HepG2 (cell line): Measurements from ENCODE around the gene GAL3ST3. TPM values are rescaled to one million over a fixed set of nuclear protein-coding genes. Genes with fewer than 3 reads are reported as not detected.

Experiments used
- FOXC1 ChIP-seq: sonication (generic); formaldehyde crosslinking; IDR thresholded peaks from 2 replicates; pipeline ENCODE4 v1.8.0; 2022; ENCODE audit warnings: mild to moderate bottlenecking, missing genetic modification reagents, borderline replicate concordance
- KLF9 ChIP-seq: IDR thresholded peaks from 2 replicates; pipeline ENCODE4 v1.6.1; 2016; ENCODE audit warnings: low read depth
- PAWR ChIP-seq: sonication (generic); formaldehyde crosslinking; IDR thresholded peaks from 2 replicates; pipeline ENCODE4 v1.4.0; 2020; ENCODE audit warnings: missing genetic modification reagents, mild to moderate bottlenecking, borderline replicate concordance
- RAD21 ChIP-seq: fragments of 450-650 bp; formaldehyde crosslinking; IDR thresholded peaks from 2 replicates; pipeline ENCODE4 v1.5.0; 2020; ENCODE audit warnings: mild to moderate bottlenecking
- RFXAP ChIP-seq: sonication (generic); formaldehyde crosslinking; IDR thresholded peaks from 2 replicates; pipeline ENCODE4 v1.4.0; 2020; ENCODE audit warnings: missing genetic modification reagents, borderline replicate concordance
- RXRB ChIP-seq: IDR thresholded peaks from 2 replicates; pipeline ENCODE4 v1.6.1; 2016; ENCODE audit warnings: borderline replicate concordance, missing genetic modification reagents, missing compliant biosample characterization
- SALL2 ChIP-seq: sonication (generic); formaldehyde crosslinking; IDR thresholded peaks from 2 replicates; pipeline ENCODE4 v1.8.1; 2023; ENCODE audit warnings: mild to moderate bottlenecking, missing genetic modification reagents, inconsistent platforms
- SMYD3 ChIP-seq: sonication (generic); formaldehyde crosslinking; IDR thresholded peaks from 2 replicates; pipeline ENCODE4 v1.8.1; 2023; ENCODE audit warnings: mild to moderate bottlenecking, missing genetic modification reagents
- ZMYM4 ChIP-seq: sonication (generic); formaldehyde crosslinking; IDR thresholded peaks from 2 replicates; pipeline ENCODE4 v1.8.1; 2023; ENCODE audit warnings: mild to moderate bottlenecking, missing genetic modification reagents
- ZNF205 ChIP-seq: IDR thresholded peaks from 2 replicates; pipeline ENCODE4 v1.6.1; 2018; ENCODE audit warnings: missing biosample characterization, missing genetic modification reagents
- ZNF224 ChIP-seq: sonication (generic); formaldehyde crosslinking; IDR thresholded peaks from 2 replicates; pipeline ENCODE4 v1.5.0; 2020; ENCODE audit warnings: mild to moderate bottlenecking, missing genetic modification reagents
- ZNF274 ChIP-seq: sonication (generic); formaldehyde crosslinking; IDR thresholded peaks from 2 replicates; pipeline ENCODE4 v1.5.1; 2020; ENCODE audit warnings: mild to moderate bottlenecking, missing genetic modification reagents
- ZNF569 ChIP-seq: sonication (generic); formaldehyde crosslinking; IDR thresholded peaks from 2 replicates; pipeline ENCODE4 v1.5.0; 2020; ENCODE audit warnings: mild to moderate bottlenecking, missing genetic modification reagents, moderate library complexity, borderline replicate concordance
- ZNF605 ChIP-seq: sonication (generic); formaldehyde crosslinking; IDR thresholded peaks from 2 replicates; pipeline ENCODE4 v1.8.0; 2022; ENCODE audit warnings: mild to moderate bottlenecking, missing genetic modification reagents
- polyA plus RNA-seq, 8 experiments: library from polyadenylated mRNA; depleted of rRNA in 3 of 8; stranded (reverse) in 7 of 8; unstranded in 1 of 8; fragments of >200 nt; fragmentation: Illumina TruSeq in 4 of 8; extraction: Trizol in 4 of 8; gene quantifications; 2 replicates each; pipeline versions ENCODE4 v1.2.1 to v1.2.3, GENCODE V29; 2011 to 2016; ENCODE audit warnings: low read depth in 4 of 8, missing spikeins in 1 of 8, mixed read lengths in 1 of 8; ENCODE audit not compliant: insufficient read depth in 1 of 8
- total RNA-seq, 5 experiments: library from RNA; depleted of rRNA; stranded (reverse); fragments of >200 nt; fragmentation: Illumina TruSeq; extraction: Trizol; gene quantifications; 2 replicates each; pipeline ENCODE4 v1.2.3, GENCODE V29; 2016; ENCODE audit warnings: low read depth in 1 of 5
- TF ChIP-seq, protein P1 (sequence below): sonication (generic); formaldehyde crosslinking; IDR thresholded peaks from 2 replicates; pipeline ENCODE4 v1.4.0; 2020; ENCODE audit warnings: missing genetic modification reagents
- TF ChIP-seq, protein P2 (sequence below): sonication (generic); formaldehyde crosslinking; IDR thresholded peaks from 2 replicates; pipeline ENCODE4 v1.9.0; 2022; ENCODE audit warnings: missing genetic modification reagents, mild to moderate bottlenecking, borderline replicate concordance
- TF ChIP-seq, protein P3 (sequence below): sonication (generic); formaldehyde crosslinking; IDR thresholded peaks from 2 replicates; pipeline ENCODE4 v1.4.0; 2020; ENCODE audit warnings: missing genetic modification reagents
- TF ChIP-seq, protein P4 (sequence below): sonication (generic); formaldehyde crosslinking; IDR thresholded peaks from 2 replicates; pipeline ENCODE4 v1.4.0; 2020; ENCODE audit warnings: mild to moderate bottlenecking, missing genetic modification reagents

The GAL3ST3 gene
- total and polyA plus RNA-seq, 2 of the 13 experiments (the other 11 are each of a cell fraction or from before 2014, with no cell fraction given), result not detected

DNA sequence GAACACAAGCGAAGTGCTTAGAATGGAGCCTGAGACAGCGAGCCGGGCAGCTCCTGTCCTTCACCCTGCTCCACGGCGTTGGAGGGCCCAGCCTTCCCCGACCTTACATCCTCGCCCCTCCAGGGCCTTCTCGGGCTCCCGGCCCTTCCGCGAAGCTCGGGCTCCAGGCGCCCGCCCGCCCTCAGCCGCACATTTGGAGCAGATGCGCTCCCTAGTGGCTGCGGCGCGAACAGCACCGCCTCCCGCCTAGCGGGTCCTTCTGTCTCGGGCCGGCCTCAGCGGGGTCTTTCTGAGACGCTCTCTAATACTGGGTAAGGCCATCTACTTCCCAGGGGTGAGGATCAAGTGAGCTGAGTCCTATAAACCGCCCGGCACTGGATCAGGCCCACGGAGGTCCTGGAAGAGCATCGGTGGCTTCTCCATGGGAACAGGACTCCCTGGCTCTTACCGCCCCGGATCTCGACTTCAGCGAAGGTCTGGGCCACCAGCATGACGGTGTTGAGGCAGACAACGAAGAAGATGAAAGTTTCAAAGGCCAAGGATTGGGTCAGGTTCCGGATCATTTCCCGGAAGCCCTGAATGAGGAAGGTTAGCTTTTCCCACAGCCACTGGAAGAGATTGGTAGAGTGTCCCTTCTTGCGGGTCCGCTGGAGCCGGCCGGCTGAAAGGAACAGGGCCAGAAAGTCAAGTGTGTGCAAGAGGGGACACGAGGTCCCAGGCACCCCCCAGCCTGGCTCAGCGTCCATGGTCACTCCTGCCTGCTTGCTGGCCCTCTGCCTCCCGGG lies 26.4 kb downstream of the GAL3ST3 start (continued):
- TF ChIP-seq ZNF274 (CRISPR knock-in tag) (0 out of 2 replicates have a peak, but pooled peaks have one; percentile 48), ZNF605 (CRISPR knock-in tag) (peak; percentile 15; the same call in 1 of the 2 replicates), ZMYM4 (CRISPR knock-in tag) (no peak), SALL2 (0 out of 2 replicates have a peak, but pooled peaks have one; percentile 64), SMYD3 (CRISPR knock-in tag) (no peak), PAWR (CRISPR knock-in tag) (no peak), RFXAP (CRISPR knock-in tag) (peak; percentile 79; the same call in 1 of the 2 replicates), ZNF224 (CRISPR knock-in tag) (peak; percentile 11; the same call in 1 of the 2 replicates), ZNF205 (CRISPR knock-in tag) (0 out of 2 replicates have a peak, but pooled peaks have one; percentile 38), RAD21 (CRISPR knock-in tag) (peak; percentile 71), FOXC1 (CRISPR knock-in tag) (peak; percentile 83; the same call in 1 of the 2 replicates), ZNF569 (CRISPR knock-in tag) (no peak), KLF9 (no peak), RXRB (CRISPR knock-in tag) (peak; percentile 25; the same call in 1 of the 2 replicates)
- TF ChIP-seq, protein P1, sequence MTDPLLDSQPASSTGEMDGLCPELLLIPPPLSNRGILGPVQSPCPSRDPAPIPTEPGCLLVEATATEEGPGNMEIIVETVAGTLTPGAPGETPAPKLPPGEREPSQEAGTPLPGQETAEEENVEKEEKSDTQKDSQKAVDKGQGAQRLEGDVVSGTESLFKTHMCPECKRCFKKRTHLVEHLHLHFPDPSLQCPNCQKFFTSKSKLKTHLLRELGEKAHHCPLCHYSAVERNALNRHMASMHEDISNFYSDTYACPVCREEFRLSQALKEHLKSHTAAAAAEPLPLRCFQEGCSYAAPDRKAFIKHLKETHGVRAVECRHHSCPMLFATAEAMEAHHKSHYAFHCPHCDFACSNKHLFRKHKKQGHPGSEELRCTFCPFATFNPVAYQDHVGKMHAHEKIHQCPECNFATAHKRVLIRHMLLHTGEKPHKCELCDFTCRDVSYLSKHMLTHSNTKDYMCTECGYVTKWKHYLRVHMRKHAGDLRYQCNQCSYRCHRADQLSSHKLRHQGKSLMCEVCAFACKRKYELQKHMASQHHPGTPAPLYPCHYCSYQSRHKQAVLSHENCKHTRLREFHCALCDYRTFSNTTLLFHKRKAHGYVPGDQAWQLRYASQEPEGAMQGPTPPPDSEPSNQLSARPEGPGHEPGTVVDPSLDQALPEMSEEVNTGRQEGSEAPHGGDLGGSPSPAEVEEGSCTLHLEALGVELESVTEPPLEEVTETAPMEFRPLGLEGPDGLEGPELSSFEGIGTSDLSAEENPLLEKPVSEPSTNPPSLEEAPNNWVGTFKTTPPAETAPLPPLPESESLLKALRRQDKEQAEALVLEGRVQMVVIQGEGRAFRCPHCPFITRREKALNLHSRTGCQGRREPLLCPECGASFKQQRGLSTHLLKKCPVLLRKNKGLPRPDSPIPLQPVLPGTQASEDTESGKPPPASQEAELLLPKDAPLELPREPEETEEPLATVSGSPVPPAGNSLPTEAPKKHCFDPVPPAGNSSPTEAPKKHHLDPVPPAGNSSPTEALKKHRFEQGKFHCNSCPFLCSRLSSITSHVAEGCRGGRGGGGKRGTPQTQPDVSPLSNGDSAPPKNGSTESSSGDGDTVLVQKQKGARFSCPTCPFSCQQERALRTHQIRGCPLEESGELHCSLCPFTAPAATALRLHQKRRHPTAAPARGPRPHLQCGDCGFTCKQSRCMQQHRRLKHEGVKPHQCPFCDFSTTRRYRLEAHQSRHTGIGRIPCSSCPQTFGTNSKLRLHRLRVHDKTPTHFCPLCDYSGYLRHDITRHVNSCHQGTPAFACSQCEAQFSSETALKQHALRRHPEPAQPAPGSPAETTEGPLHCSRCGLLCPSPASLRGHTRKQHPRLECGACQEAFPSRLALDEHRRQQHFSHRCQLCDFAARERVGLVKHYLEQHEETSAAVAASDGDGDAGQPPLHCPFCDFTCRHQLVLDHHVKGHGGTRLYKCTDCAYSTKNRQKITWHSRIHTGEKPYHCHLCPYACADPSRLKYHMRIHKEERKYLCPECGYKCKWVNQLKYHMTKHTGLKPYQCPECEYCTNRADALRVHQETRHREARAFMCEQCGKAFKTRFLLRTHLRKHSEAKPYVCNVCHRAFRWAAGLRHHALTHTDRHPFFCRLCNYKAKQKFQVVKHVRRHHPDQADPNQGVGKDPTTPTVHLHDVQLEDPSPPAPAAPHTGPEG (CRISPR knock-in tag), result peak; percentile 99
- TF ChIP-seq, protein P2, sequence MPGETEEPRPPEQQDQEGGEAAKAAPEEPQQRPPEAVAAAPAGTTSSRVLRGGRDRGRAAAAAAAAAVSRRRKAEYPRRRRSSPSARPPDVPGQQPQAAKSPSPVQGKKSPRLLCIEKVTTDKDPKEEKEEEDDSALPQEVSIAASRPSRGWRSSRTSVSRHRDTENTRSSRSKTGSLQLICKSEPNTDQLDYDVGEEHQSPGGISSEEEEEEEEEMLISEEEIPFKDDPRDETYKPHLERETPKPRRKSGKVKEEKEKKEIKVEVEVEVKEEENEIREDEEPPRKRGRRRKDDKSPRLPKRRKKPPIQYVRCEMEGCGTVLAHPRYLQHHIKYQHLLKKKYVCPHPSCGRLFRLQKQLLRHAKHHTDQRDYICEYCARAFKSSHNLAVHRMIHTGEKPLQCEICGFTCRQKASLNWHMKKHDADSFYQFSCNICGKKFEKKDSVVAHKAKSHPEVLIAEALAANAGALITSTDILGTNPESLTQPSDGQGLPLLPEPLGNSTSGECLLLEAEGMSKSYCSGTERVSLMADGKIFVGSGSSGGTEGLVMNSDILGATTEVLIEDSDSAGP (CRISPR knock-in tag), result no peak; the same call in 1 of the 2 replicates
- TF ChIP-seq, protein P3, sequence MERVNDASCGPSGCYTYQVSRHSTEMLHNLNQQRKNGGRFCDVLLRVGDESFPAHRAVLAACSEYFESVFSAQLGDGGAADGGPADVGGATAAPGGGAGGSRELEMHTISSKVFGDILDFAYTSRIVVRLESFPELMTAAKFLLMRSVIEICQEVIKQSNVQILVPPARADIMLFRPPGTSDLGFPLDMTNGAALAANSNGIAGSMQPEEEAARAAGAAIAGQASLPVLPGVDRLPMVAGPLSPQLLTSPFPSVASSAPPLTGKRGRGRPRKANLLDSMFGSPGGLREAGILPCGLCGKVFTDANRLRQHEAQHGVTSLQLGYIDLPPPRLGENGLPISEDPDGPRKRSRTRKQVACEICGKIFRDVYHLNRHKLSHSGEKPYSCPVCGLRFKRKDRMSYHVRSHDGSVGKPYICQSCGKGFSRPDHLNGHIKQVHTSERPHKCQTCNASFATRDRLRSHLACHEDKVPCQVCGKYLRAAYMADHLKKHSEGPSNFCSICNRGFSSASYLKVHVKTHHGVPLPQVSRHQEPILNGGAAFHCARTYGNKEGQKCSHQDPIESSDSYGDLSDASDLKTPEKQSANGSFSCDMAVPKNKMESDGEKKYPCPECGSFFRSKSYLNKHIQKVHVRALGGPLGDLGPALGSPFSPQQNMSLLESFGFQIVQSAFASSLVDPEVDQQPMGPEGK (CRISPR knock-in tag), result peak; percentile 47; the same call in 1 of the 2 replicates
- TF ChIP-seq, protein P4, sequence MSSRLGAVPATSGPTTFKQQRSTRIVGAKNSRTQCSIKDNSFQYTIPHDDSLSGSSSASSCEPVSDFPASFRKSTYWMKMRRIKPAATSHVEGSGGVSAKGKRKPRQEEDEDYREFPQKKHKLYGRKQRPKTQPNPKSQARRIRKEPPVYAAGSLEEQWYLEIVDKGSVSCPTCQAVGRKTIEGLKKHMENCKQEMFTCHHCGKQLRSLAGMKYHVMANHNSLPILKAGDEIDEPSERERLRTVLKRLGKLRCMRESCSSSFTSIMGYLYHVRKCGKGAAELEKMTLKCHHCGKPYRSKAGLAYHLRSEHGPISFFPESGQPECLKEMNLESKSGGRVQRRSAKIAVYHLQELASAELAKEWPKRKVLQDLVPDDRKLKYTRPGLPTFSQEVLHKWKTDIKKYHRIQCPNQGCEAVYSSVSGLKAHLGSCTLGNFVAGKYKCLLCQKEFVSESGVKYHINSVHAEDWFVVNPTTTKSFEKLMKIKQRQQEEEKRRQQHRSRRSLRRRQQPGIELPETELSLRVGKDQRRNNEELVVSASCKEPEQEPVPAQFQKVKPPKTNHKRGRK (CRISPR knock-in tag), result no peak
